Panc1 (cell line): Measurements from ENCODE around the gene FBLN1.

Experiments
- CTCF ChIP-seq: fragments of 450-650 bp; IDR thresholded peaks from 2 replicates; pipeline ENCODE4 v1.5.1; 2017; ENCODE audit warnings: mild to moderate bottlenecking
- POLR2AphosphoS5 ChIP-seq: IDR thresholded peaks from 2 replicates; pipeline ENCODE4 v1.6.1; 2012; ENCODE audit warnings: mild to moderate bottlenecking, low read depth, low read length, moderate library complexity

GRCh38 chr22:45469281-45470073 is 33.2 kb upstream of the FBLN1 start:
- TF ChIP-seq POLR2AphosphoS5 (no peak), CTCF (no peak)
